ENCODE results near the gene TSC22D4. TPM values are rescaled to one million over a fixed set of nuclear protein-coding genes. Genes with fewer than 3 reads are reported as not detected.
"Not testable (repeated sequence)": the region's sequence is repeated elsewhere in the genome, so short reads cannot be mapped to it uniquely, and the experiment has no call there.

The TSC22D4 gene
- total and polyA plus RNA-seq, 2 donors (not counting 3 experiments of a cell fraction or from before 2014, with no cell fraction given): 40.1 to 84.4 TPM

DNA sequence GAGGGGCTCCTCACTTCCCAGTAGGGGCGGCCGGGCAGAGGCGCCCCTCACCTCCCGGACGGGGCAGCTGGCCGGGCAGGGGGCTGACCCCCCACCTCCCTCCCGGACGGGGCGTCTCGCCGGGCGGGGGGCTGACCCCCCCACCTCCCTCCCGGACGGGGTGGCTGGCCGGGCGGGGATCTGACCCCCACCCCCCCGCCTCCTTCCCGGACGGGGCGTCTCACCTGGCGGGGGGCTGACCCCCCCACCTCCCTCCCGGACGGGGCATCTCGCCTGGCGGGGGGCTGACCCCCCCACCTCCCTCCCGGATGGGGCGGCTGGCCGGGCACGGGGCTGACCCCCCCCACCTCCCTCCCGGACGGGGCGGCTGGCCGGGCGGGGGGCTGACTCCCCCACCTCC is 44.2 kb upstream of the TSC22D4 start:
- CTCF ChIA-PET: not testable (repeated sequence)

GRCh38 chr7:100521909-100522593 is 43.0 kb upstream of the TSC22D4 start:
- dilution Hi-C loops (cut with MboI; ENCODE audit: extremely low pct_ligation_motif_present, low sequenced_read_pairs); H3K36me3 ChIP-seq (ENCODE audit: control insufficient read depth in 2 of 2, extremely low read depth in 1 of 2, insufficient read depth in 2 of 2, low read length in 2 of 2); H3K4me2 ChIP-seq (ENCODE audit: insufficient read depth, low read length); H3K4me1 ChIP-seq (ENCODE audit: control insufficient read depth, extremely low read depth, insufficient read depth, low read length); H3K9me3 ChIP-seq (replicated peaks; ENCODE audit: control insufficient read depth, insufficient read depth, low read length); H3K27ac ChIP-seq (ENCODE audit: insufficient read depth, low read depth, low read length); H3K9me1 ChIP-seq (replicated peaks; ENCODE audit: control insufficient read depth, extremely low read depth, insufficient read depth, low read length); H4K20me1 ChIP-seq (replicated peaks; ENCODE audit: control insufficient read depth, extremely low read depth, insufficient read depth, low read length); H3K79me2 ChIP-seq (ENCODE audit: control insufficient read depth, insufficient read depth, low read length); H3K4me3 ChIP-seq (replicated peaks in 1 of 3; ENCODE audit: insufficient read depth in 1 of 3, low read depth in 1 of 3, low read length in 3 of 3); DNase-seq (ENCODE audit: low read depth, low spot score); BruUV-seq (replicated peaks); H3K9ac ChIP-seq (replicated peaks; ENCODE audit: extremely low read depth, insufficient read depth, low read length); POLR2A ChIA-PET; H3K27me3 ChIP-seq (ENCODE audit: control insufficient read depth in 2 of 2, insufficient read depth in 2 of 2, low read length in 2 of 2); FAIRE-seq; intact Hi-C loops (cut with micrococcal nuclease); H2AFZ ChIP-seq (ENCODE audit: low read depth, low read length): not testable (repeated sequence)
- CTCF ChIA-PET: interaction anchor here (0.7 to 2.3 kb wide), 4 partner anchors 12 to 67 kb away, joined by 3 to 11 read pairs (median 3); no protein-coding TSS in a partner anchor

More for the DNA sequence above, 44.2 kb upstream of the TSC22D4 start:
- H3K9me3 ChIP-seq (replicated peaks; ENCODE audit: control insufficient read depth, insufficient read depth, low read length); H3K27me3 ChIP-seq (ENCODE audit: control insufficient read depth in 2 of 2, insufficient read depth in 2 of 2, low read length in 2 of 2); H3K27ac ChIP-seq (ENCODE audit: insufficient read depth, low read depth, low read length); dilution Hi-C loops (cut with MboI; ENCODE audit: extremely low pct_ligation_motif_present, low sequenced_read_pairs); H3K79me2 ChIP-seq (ENCODE audit: control insufficient read depth, insufficient read depth, low read length); POLR2A ChIA-PET; H3K4me2 ChIP-seq (ENCODE audit: insufficient read depth, low read length); H3K4me3 ChIP-seq (replicated peaks in 1 of 3; ENCODE audit: insufficient read depth in 1 of 3, low read depth in 1 of 3, low read length in 3 of 3); H3K9me1 ChIP-seq (replicated peaks; ENCODE audit: control insufficient read depth, extremely low read depth, insufficient read depth, low read length); H3K4me1 ChIP-seq (ENCODE audit: control insufficient read depth, extremely low read depth, insufficient read depth, low read length); intact Hi-C loops (cut with micrococcal nuclease); H2AFZ ChIP-seq (ENCODE audit: low read depth, low read length); DNase-seq (ENCODE audit: low read depth, low spot score); H4K20me1 ChIP-seq (replicated peaks; ENCODE audit: control insufficient read depth, extremely low read depth, insufficient read depth, low read length); H3K9ac ChIP-seq (replicated peaks; ENCODE audit: extremely low read depth, insufficient read depth, low read length); BruUV-seq (replicated peaks); H3K36me3 ChIP-seq (ENCODE audit: control insufficient read depth in 2 of 2, extremely low read depth in 1 of 2, insufficient read depth in 2 of 2, low read length in 2 of 2); FAIRE-seq: not testable (repeated sequence)
